Measurements from ENCODE around the gene TREH.

TREH gene

GRCh38 chr11:118645066-118645715 is 34.3 kb downstream of the TREH start:
- no peak for DNase-seq

- no peak for DNase-seq
These were observed 35.0 kb downstream of the TREH start for GRCh38 chr11:118644496-118644895.

- no peak for DNase-seq
These were observed 35.5 kb downstream of the TREH start for GRCh38 chr11:118643995-118644345.

GRCh38 chr11:118643142-118643994 is 36.1 kb downstream of the TREH start:
- no peak for DNase-seq

- no peak for DNase-seq
These were observed 37.9 kb downstream of the TREH start for GRCh38 chr11:118641397-118642019.

- no peak for DNase-seq
These were observed 38.9 kb downstream of the TREH start for GRCh38 chr11:118640332-118641154.

- DNase-seq: no peak
These were observed 39.6 kb downstream of the TREH start for GRCh38 chr11:118639899-118640298.

- no peak for DNase-seq
These were observed 40.7 kb downstream of the TREH start for GRCh38 chr11:118638726-118639125.

GRCh38 chr11:118636569-118637290 is 42.7 kb downstream of the TREH start:
- DNase-seq: no peak

GRCh38 chr11:118635642-118636041 is 43.8 kb downstream of the TREH start:
- no peak for DNase-seq

GRCh38 chr11:118635237-118635591 is 44.2 kb downstream of the TREH start:
- DNase-seq: no peak

GRCh38 chr11:118634431-118635236 is 44.8 kb downstream of the TREH start:
- no peak for DNase-seq

- no peak for DNase-seq
These were observed 45.5 kb downstream of the TREH start for GRCh38 chr11:118633979-118634378.

GRCh38 chr11:118633319-118633690 is 46.1 kb downstream of the TREH start:
- no peak for DNase-seq

GRCh38 chr11:118632577-118633318 is 46.7 kb downstream of the TREH start:
- no peak for DNase-seq

GRCh38 chr11:118631142-118631909 is 48.1 kb downstream of the TREH start:
- no peak for DNase-seq

- no peak for DNase-seq
These were observed 49.4 kb downstream of the TREH start for GRCh38 chr11:118629761-118630661.

GRCh38 chr11:118628861-118629549 is 50.4 kb downstream of the TREH start:
- no peak for DNase-seq
